GM21447 (cell line): ENCODE measurements around the gene TMIGD3.

Source experiments
- ATAC-seq: cut with Tn5 transposase; IDR thresholded peaks from one replicate; pipeline ENCODE4 v1.9.1; 2021; ENCODE audit not compliant: unreplicated experiment

The TMIGD3 gene

DNA sequence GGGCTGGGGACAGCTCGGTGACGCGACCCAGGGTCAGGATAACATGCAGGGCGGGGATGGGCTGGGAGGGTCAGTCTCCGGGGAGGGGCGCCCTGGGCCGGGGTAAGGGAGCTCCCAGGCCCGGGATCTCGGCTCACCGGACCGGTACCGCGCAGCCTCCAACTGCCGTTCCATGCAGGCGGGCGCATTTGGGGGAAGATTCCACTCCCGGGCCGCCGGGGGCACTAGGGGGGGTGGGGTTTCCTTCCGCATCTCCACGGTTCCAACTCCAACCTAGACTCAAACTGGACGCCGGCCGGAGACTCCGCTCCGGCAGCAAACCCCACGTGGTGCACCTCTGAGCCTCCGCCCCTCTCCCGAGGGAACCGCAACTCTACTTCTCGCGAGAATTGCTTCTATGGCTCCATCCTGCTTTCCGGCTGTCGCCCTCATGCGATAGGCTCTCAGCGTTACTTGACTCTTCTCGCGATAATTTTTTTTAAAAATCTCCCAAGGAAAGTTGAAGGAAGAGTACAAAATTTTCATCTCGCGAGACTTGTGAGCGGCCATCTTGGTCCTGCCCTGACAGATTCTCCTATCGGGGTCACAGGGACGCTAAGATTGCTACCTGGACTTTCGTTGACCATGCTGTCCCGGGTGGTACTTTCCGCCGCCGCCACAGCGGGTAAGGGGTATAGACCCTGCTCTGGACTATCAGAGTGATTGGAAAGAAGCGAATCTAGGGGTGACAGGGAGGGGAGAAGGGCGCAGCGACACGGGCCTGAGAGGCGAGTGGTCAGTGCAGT is 54.3 kb downstream of the TMIGD3 start, which contains the start of the genes ATP5PB and WDR77:
ATP5PB (plus strand) TSS at position 547 of the 785 bp plus-strand sequence; CDS start at position 625, 78 bp downstream.
WDR77 (minus strand) TSS at position 339 of the 785 bp plus-strand sequence; CDS start at position 252, 87 bp downstream.
- ATAC-seq: peak; percentile 94

DNA sequence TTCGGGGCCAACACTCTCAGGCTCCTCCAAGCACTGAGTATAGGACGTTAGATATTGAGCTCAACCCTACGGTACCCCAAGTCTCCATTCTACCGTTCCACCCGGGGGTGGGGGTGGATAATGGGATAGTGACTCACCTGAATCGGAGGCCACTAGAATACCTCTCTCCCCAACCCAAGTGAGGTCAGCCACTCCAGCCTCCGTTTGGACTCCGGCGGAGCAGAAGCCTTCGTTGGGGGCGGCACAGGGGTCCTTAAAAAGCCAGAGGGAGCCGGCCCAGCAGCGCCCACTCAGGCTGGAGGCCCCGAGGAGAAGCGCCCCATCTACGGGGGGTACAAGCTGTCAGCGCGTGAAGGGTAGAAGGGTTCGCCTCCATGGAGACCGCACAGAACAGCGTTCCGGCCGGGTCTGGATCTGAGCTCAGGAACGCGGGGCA is 54.9 kb downstream of the TMIGD3 start:
- ATAC-seq: peak; percentile 21

DNA sequence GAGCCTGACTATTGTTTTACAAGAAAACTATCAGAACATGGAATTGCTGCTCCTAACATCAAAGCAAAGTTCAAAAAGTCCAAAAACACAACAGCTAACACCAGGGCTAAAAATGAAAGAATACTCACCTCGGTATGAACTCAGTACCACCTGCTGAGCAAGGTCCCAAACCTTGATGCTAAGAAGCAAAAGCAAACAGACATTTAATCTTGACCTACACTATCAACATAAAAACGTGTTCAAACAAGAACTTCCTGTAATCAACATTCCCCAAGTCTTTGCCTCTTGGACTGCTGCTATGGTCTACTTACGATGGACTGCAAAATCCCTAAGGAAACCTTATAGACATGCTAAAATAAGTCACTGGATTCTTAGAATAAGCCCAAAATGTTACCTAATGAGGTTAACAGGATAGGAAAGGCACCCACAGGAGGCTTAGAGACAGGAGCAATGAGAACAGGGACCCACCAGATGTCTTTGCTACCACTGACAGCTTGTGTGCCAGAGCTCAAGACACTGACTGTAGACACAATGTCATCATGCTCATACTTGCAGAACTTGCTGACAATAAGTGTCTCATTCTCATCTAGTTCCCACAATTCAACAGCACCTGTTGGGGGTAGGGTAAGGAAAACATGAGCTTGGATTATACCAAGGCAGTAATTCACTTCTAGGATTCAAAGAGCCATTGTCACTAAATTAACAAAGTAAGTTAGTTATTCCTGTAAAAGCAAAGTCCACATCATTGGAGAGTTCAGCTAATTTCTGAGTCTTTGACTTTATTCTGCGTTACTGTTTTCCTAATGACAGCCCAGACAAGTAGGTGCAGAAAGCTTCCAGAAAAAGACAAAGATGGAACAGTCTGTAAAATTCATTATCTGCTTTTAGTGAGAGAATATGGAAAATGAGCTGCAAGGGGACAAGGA is 56.2 kb downstream of the TMIGD3 start:
- no peak for ATAC-seq

DNA sequence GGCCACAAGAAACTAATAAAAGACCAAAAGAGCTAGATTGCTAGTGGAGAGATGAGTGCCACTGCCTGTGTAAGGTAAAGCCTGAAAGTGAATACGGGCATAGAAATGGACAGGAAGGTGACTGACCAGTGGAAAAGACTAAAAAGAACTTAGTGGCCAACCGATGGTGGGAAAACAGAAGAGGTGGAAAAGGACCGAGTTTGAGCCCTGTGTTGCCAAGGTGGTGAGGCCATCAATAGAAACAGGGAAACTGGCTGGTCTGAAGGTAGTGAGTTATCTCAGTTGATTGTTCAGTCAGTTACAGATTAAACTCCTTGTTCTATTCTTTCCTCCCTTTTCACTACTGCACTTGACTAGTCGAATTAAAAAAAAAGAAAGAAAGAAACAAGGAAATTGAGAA is 56.9 kb downstream of the TMIGD3 start:
- ATAC-seq: no peak

DNA sequence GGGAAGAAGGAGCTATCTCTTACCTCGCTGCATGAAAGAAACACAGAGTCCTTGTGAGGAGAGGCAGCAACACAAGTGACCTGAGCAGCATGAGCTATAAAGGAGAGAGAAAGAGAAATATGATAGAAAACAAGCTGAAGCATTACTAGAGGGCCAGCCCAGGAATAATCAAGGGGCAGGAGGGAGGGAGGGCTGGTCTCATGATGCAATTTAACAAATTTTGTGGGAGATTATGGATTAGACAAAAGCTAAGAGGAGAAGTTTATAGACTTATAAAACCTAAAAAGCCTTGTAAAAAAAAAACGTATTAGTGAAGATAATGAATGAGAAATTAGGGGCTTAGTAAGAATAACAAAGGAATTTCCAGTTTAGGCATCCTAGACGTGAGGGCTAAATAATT is 59.4 kb downstream of the TMIGD3 start:
- ATAC-seq: no peak

DNA sequence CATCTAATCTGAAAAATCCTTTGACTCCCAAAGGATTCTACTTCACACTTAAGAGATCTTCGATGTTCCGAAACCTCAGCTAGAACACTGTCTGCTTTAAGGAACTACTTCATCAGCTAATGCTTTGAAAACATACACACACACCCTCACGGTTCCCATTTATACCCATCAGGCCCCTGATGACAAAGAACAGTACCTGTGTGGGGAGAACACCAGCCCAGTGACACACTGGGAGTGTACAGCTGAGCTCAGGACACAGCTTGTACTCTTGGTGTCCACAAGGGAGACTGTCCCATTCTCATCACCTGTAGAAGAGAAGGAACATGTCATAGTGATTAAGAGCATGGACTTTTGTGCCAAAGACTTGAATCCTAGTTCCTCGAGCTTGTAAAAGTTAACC is 61.0 kb downstream of the TMIGD3 start:
- ATAC-seq: no peak

DNA sequence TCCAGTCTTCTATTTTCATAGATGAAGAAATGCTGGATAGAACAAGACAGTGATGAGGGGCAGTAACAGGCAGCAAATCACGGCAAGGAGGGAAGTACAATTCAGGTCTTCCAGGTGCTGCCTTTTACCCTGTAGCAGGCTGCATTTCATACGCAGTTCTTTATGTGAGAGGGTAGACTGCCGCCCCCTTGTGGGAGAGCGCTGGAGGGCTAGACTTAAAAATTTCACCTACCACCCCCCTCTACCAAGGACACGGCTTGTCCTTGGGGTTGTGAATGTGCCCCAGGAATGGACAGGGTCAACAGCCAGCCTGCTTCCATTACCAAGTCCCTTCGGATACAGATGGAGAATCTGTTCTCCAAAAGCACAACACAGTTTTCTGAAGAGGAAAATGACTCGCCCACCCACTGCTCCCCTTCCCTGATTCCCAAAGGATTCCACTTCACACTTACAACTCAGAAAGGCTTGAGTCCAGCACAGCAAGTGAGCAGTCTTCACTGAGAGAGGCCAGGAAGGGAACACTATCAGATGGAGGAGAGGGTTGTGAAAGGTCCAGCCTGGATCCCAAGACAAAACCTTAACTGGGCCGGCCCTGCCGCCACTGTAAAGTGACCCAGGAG is 61.8 kb downstream of the TMIGD3 start:
- ATAC-seq: no peak

DNA sequence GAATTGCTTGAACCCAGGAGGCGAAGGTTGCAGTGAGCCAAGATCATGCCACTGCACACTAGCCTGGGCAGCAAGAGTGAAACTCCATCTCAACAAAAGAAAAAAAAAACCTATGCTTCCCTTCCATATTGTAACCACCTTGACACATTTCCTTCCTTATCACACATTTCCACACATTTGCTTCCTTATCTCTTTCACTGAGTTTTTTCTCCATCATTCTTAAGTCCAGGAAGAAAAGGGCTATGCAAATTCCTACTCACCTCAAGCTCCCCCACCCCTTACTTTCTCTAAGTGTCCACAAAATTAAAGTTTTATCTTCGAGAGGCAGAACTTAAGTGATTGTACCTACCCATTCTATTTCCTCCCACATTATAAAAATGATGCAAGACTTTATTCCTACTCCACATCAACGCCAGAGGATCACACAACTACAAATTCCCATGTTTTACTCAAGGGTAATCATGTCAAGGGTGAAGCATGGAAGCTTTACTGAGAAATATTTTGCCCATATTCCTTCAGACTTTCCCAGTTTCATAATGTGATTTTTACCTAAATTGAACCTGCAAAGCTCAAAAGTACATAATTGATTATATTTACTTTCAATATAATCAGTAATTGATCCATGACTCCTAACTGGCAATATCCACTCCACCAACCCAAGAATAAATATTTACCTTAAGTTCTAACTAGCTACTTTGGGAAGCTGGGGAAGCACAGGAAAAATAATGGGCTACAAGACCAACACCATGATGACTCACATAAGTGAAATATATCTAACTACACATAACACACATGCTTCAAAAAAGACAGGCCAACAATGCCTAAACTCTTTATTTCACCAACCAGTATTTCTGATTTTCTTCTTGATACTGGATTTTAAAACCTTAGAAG is 63.7 kb downstream of the TMIGD3 start:
- no peak for ATAC-seq

DNA sequence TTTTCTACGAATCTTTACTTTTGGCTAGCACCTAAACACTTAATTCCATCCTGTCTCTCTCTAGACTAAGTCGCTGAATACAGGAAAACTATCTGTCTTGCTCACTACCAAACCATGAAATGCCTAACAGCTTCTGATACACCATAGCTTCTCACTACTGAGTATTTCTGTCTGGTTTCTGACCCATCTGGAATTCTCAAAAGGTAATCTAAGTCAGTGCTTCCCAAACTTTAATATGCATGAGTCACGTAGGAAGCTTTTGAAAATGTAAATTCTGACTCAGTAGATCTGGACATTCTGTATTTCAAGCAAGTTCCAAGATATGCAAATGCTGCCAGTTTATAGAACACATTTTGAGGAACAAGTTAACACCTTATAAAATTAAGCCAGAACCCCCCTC is 66.7 kb downstream of the TMIGD3 start:
- ATAC-seq: no peak
